HepG2 (cell line): ENCODE data around the gene WNK2. TPM values are rescaled to one million over a fixed set of nuclear protein-coding genes. Genes with fewer than 3 reads are reported as not detected.
A peak's percentile ranks its signal among the peaks of the same experiment; 100 is the strongest.

Experiments used
- KAT2B ChIP-seq: fragments of 150-350 bp; IDR thresholded peaks from 2 replicates; pipeline ENCODE4 v1.6.1; 2014; ENCODE audit warnings: low read depth, low read length, borderline replicate concordance
- KLF16 ChIP-seq, 2 experiments: sonication (generic) in 1 of 2; formaldehyde crosslinking in 1 of 2; IDR thresholded peaks; 2 replicates each; pipeline versions ENCODE4 v1.6.1 to v1.8.0; 2016 to 2023; ENCODE audit warnings: missing genetic modification reagents in 2 of 2, missing compliant biosample characterization in 1 of 2
- RCOR2 ChIP-seq: IDR thresholded peaks from 2 replicates; pipeline ENCODE4 v1.6.1; 2016; ENCODE audit warnings: missing biosample characterization, missing genetic modification reagents
- RFX1 ChIP-seq: fragments of 450-650 bp; IDR thresholded peaks from 2 replicates; pipeline ENCODE4 v1.6.1; 2017
- SKI ChIP-seq: fragments of 450-650 bp; IDR thresholded peaks from one replicate; pipeline ENCODE4 v1.6.1; 2018; ENCODE audit warnings: mild to moderate bottlenecking; ENCODE audit not compliant: partially characterized antibody
- WIZ ChIP-seq: sonication (generic); formaldehyde crosslinking; IDR thresholded peaks from 2 replicates; pipeline ENCODE4 v1.5.1; 2020; ENCODE audit warnings: mild to moderate bottlenecking, missing genetic modification reagents
- ZNF615 ChIP-seq: sonication (generic); formaldehyde crosslinking; IDR thresholded peaks from 2 replicates; pipeline ENCODE4 v1.5.0; 2020; ENCODE audit warnings: mild to moderate bottlenecking, missing genetic modification reagents, borderline replicate concordance
- ZNF720 ChIP-seq: sonication (generic); formaldehyde crosslinking; IDR thresholded peaks from 2 replicates; pipeline ENCODE4 v1.4.0; 2020; ENCODE audit warnings: missing genetic modification reagents
- ZNF768 ChIP-seq: sonication (generic); formaldehyde crosslinking; IDR thresholded peaks from 2 replicates; pipeline ENCODE4 v1.4.0; 2020; ENCODE audit warnings: missing genetic modification reagents
- polyA plus RNA-seq, 8 experiments: library from polyadenylated mRNA; depleted of rRNA in 3 of 8; stranded (reverse) in 7 of 8; unstranded in 1 of 8; fragments of >200 nt; fragmentation: Illumina TruSeq in 4 of 8; extraction: Trizol in 4 of 8; gene quantifications; 2 replicates each; pipeline versions ENCODE4 v1.2.1 to v1.2.3, GENCODE V29; 2011 to 2016; ENCODE audit warnings: low read depth in 4 of 8, missing spikeins in 1 of 8, mixed read lengths in 1 of 8; ENCODE audit not compliant: insufficient read depth in 1 of 8
- total RNA-seq, 5 experiments: library from RNA; depleted of rRNA; stranded (reverse); fragments of >200 nt; fragmentation: Illumina TruSeq; extraction: Trizol; gene quantifications; 2 replicates each; pipeline ENCODE4 v1.2.3, GENCODE V29; 2016; ENCODE audit warnings: low read depth in 1 of 5
- TF ChIP-seq, protein P1 (sequence below): sonication (generic); formaldehyde crosslinking; IDR thresholded peaks from 2 replicates; pipeline ENCODE4 v1.4.0; 2020; ENCODE audit warnings: missing genetic modification reagents
- TF ChIP-seq, protein P2 (sequence below): sonication (generic); formaldehyde crosslinking; IDR thresholded peaks from 2 replicates; pipeline ENCODE4 v1.4.0; 2020; ENCODE audit warnings: mild to moderate bottlenecking, missing genetic modification reagents
- TF ChIP-seq, protein P3 (sequence below): sonication (generic); formaldehyde crosslinking; IDR thresholded peaks from 2 replicates; pipeline ENCODE4 v1.4.0; 2020; ENCODE audit warnings: missing genetic modification reagents
- TF ChIP-seq, protein P4 (sequence below): sonication (generic); formaldehyde crosslinking; IDR thresholded peaks from 2 replicates; pipeline ENCODE4 v1.4.0; 2020; ENCODE audit warnings: missing genetic modification reagents, borderline replicate concordance

WNK2 gene
- total and polyA plus RNA-seq, 2 of the 13 experiments (the other 11 are each of a cell fraction or from before 2014, with no cell fraction given) = 10.5 to 12.0 TPM

DNA sequence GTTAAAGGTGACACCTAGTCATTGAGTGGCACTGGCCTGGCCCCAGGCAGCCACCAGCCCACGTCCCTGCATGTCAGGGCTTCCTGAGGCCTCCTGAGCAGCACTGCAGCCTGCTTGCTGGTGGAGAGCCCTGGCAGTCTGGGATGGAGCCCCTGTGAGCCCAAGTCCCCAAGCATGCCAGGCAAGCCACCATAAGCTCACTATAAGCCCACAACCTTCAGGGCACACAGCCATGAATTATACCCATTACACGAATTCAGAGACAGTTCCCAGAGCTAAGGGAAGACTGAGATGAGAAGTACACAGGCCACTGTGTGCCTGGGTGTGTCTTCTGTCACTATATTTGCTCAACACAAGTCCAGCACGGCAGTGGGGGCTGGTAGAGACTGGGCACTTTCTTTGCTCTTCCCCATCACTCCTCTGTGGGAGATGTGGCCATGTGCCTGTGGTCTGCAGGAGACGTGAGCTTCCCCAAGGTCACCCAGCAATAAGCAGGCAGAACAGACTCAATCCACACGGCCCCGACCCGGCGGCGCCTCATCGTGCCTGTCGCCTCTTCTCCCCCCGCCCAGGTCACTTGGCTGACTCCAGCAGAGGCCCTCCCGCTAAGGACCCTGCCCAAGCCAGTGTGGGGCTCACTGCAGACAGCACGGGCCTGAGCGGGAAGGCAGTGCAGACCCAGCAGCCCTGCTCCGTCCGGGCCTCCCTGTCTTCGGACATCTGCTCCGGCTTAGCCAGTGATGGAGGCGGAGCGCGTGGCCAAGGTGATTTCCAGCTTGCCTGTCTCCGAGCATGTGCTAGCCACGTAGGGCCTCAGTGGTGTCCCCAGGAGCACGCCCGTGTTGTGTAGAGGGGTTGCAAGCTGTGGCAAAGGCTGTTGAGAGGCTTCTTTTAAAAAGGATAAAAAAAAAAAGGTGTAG lies 114.8 kb downstream of the WNK2 start (continued):
- TF ChIP-seq, protein P1, sequence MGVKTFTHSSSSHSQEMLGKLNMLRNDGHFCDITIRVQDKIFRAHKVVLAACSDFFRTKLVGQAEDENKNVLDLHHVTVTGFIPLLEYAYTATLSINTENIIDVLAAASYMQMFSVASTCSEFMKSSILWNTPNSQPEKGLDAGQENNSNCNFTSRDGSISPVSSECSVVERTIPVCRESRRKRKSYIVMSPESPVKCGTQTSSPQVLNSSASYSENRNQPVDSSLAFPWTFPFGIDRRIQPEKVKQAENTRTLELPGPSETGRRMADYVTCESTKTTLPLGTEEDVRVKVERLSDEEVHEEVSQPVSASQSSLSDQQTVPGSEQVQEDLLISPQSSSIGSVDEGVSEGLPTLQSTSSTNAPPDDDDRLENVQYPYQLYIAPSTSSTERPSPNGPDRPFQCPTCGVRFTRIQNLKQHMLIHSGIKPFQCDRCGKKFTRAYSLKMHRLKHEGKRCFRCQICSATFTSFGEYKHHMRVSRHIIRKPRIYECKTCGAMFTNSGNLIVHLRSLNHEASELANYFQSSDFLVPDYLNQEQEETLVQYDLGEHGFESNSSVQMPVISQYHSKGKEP = no peak
- TF ChIP-seq WIZ (CRISPR knock-in tag) = peak; percentile 20; the same call in 1 of the 2 replicates
- TF ChIP-seq SKI = no peak
- no peak for TF ChIP-seq KAT2B
- peak in 1 of 2 experiments; percentile 86; a peak in 1 of 4 replicates for TF ChIP-seq KLF16 (CRISPR knock-in tag; IDR thresholded peaks at IDR 0.05)
- TF ChIP-seq ZNF768 (CRISPR knock-in tag) = no peak; the same call in 1 of the 2 replicates
- TF ChIP-seq, protein P2, sequence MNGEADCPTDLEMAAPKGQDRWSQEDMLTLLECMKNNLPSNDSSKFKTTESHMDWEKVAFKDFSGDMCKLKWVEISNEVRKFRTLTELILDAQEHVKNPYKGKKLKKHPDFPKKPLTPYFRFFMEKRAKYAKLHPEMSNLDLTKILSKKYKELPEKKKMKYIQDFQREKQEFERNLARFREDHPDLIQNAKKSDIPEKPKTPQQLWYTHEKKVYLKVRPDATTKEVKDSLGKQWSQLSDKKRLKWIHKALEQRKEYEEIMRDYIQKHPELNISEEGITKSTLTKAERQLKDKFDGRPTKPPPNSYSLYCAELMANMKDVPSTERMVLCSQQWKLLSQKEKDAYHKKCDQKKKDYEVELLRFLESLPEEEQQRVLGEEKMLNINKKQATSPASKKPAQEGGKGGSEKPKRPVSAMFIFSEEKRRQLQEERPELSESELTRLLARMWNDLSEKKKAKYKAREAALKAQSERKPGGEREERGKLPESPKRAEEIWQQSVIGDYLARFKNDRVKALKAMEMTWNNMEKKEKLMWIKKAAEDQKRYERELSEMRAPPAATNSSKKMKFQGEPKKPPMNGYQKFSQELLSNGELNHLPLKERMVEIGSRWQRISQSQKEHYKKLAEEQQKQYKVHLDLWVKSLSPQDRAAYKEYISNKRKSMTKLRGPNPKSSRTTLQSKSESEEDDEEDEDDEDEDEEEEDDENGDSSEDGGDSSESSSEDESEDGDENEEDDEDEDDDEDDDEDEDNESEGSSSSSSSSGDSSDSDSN (CRISPR knock-in tag) = peak; percentile 88
- TF ChIP-seq ZNF720 (CRISPR knock-in tag) = peak; percentile 28; the same call in 1 of the 2 replicates
- no peak for TF ChIP-seq ZNF615 (CRISPR knock-in tag)
- TF ChIP-seq, protein P3, sequence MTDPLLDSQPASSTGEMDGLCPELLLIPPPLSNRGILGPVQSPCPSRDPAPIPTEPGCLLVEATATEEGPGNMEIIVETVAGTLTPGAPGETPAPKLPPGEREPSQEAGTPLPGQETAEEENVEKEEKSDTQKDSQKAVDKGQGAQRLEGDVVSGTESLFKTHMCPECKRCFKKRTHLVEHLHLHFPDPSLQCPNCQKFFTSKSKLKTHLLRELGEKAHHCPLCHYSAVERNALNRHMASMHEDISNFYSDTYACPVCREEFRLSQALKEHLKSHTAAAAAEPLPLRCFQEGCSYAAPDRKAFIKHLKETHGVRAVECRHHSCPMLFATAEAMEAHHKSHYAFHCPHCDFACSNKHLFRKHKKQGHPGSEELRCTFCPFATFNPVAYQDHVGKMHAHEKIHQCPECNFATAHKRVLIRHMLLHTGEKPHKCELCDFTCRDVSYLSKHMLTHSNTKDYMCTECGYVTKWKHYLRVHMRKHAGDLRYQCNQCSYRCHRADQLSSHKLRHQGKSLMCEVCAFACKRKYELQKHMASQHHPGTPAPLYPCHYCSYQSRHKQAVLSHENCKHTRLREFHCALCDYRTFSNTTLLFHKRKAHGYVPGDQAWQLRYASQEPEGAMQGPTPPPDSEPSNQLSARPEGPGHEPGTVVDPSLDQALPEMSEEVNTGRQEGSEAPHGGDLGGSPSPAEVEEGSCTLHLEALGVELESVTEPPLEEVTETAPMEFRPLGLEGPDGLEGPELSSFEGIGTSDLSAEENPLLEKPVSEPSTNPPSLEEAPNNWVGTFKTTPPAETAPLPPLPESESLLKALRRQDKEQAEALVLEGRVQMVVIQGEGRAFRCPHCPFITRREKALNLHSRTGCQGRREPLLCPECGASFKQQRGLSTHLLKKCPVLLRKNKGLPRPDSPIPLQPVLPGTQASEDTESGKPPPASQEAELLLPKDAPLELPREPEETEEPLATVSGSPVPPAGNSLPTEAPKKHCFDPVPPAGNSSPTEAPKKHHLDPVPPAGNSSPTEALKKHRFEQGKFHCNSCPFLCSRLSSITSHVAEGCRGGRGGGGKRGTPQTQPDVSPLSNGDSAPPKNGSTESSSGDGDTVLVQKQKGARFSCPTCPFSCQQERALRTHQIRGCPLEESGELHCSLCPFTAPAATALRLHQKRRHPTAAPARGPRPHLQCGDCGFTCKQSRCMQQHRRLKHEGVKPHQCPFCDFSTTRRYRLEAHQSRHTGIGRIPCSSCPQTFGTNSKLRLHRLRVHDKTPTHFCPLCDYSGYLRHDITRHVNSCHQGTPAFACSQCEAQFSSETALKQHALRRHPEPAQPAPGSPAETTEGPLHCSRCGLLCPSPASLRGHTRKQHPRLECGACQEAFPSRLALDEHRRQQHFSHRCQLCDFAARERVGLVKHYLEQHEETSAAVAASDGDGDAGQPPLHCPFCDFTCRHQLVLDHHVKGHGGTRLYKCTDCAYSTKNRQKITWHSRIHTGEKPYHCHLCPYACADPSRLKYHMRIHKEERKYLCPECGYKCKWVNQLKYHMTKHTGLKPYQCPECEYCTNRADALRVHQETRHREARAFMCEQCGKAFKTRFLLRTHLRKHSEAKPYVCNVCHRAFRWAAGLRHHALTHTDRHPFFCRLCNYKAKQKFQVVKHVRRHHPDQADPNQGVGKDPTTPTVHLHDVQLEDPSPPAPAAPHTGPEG = no peak
- peak; percentile 59 for TF ChIP-seq RCOR2 (CRISPR knock-in tag)
- no peak for TF ChIP-seq RFX1
- TF ChIP-seq, protein P4, sequence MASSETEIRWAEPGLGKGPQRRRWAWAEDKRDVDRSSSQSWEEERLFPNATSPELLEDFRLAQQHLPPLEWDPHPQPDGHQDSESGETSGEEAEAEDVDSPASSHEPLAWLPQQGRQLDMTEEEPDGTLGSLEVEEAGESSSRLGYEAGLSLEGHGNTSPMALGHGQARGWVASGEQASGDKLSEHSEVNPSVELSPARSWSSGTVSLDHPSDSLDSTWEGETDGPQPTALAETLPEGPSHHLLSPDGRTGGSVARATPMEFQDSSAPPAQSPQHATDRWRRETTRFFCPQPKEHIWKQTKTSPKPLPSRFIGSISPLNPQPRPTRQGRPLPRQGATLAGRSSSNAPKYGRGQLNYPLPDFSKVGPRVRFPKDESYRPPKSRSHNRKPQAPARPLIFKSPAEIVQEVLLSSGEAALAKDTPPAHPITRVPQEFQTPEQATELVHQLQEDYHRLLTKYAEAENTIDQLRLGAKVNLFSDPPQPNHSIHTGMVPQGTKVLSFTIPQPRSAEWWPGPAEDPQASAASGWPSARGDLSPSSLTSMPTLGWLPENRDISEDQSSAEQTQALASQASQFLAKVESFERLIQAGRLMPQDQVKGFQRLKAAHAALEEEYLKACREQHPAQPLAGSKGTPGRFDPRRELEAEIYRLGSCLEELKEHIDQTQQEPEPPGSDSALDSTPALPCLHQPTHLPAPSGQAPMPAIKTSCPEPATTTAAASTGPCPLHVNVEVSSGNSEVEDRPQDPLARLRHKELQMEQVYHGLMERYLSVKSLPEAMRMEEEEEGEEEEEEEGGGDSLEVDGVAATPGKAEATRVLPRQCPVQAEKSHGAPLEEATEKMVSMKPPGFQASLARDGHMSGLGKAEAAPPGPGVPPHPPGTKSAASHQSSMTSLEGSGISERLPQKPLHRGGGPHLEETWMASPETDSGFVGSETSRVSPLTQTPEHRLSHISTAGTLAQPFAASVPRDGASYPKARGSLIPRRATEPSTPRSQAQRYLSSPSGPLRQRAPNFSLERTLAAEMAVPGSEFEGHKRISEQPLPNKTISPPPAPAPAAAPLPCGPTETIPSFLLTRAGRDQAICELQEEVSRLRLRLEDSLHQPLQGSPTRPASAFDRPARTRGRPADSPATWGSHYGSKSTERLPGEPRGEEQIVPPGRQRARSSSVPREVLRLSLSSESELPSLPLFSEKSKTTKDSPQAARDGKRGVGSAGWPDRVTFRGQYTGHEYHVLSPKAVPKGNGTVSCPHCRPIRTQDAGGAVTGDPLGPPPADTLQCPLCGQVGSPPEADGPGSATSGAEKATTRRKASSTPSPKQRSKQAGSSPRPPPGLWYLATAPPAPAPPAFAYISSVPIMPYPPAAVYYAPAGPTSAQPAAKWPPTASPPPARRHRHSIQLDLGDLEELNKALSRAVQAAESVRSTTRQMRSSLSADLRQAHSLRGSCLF (CRISPR knock-in tag) = no peak
